GM21825 (cell line): ENCODE results near the gene MBD3L2.
"Not testable (repeated sequence)": the region's sequence is repeated elsewhere in the genome, so short reads cannot be mapped to it uniquely, and the experiment has no call there.

Experiments used
- ATAC-seq: cut with Tn5 transposase; IDR thresholded peaks from one replicate; pipeline ENCODE4 v1.9.1; 2021; ENCODE audit warnings: mild to moderate bottlenecking, moderate library complexity; ENCODE audit not compliant: unreplicated experiment

MBD3L2 gene

GRCh38 chr19:7059977-7060376 lies 10.9 kb downstream of the MBD3L2 start:
- not testable (repeated sequence) for ATAC-seq

- ATAC-seq, result no peak
Observed at GRCh38 chr19:7063339-7063738, 14.2 kb downstream of the MBD3L2 start.

GRCh38 chr19:7063764-7064418 lies 14.8 kb downstream of the MBD3L2 start:
- no peak for ATAC-seq

- not testable (repeated sequence) for ATAC-seq
Observed at GRCh38 chr19:7067122-7067521, 18.0 kb downstream of the MBD3L2 start.

GRCh38 chr19:7067716-7068115 lies 18.6 kb downstream of the MBD3L2 start:
- ATAC-seq, result no peak

GRCh38 chr19:7068599-7068998 lies 19.5 kb downstream of the MBD3L2 start:
- no peak for ATAC-seq

- peak; percentile 92 for ATAC-seq
Observed at GRCh38 chr19:7069042-7069903, 20.2 kb downstream of the MBD3L2 start, which contains the start of gene ZNF557. Gene ZNF557 (plus strand): TSS chr19:7069703. CDS start chr19:7075075, 5,372 bp downstream.

GRCh38 chr19:7069904-7070226 lies 20.7 kb downstream of the MBD3L2 start:
- peak; percentile 25 for ATAC-seq

- no peak for ATAC-seq
Observed at GRCh38 chr19:7072541-7072940, 23.4 kb downstream of the MBD3L2 start.

- ATAC-seq, result no peak
Observed at GRCh38 chr19:7074705-7075282, 25.7 kb downstream of the MBD3L2 start.

GRCh38 chr19:7076151-7076550 lies 27.0 kb downstream of the MBD3L2 start:
- no peak for ATAC-seq

- no peak for ATAC-seq
Observed at GRCh38 chr19:7078008-7078407, 28.9 kb downstream of the MBD3L2 start.

- no peak for ATAC-seq
Observed at GRCh38 chr19:7083076-7083956, 34.2 kb downstream of the MBD3L2 start.

- ATAC-seq, result no peak
Observed at GRCh38 chr19:7088999-7089398, 39.9 kb downstream of the MBD3L2 start.

- no peak for ATAC-seq
Observed at GRCh38 chr19:7098096-7098495, 49.0 kb downstream of the MBD3L2 start.

- peak; percentile 80 for ATAC-seq
Observed at GRCh38 chr19:7098701-7099596, 49.8 kb downstream of the MBD3L2 start.

- no peak for ATAC-seq
Observed at GRCh38 chr19:7099597-7099921, 50.4 kb downstream of the MBD3L2 start.
